Stimulated activated CD8-positive, alpha-beta memory T cell treated with anti-CD3 and anti-CD28 coated beads, Interleukin-12 subunit alpha, Interleukin-12 subunit beta, amount 100 ng/mL, for 24 hours (primary cell): Measurements from ENCODE around the gene ZNF593OS.

Experiments
- DNase-seq: peaks from one replicate; pipeline ENCODE4 v3.0.0-alpha.2; 2020; ENCODE audit errors: extremely low read depth

ZNF593OS gene

DNA sequence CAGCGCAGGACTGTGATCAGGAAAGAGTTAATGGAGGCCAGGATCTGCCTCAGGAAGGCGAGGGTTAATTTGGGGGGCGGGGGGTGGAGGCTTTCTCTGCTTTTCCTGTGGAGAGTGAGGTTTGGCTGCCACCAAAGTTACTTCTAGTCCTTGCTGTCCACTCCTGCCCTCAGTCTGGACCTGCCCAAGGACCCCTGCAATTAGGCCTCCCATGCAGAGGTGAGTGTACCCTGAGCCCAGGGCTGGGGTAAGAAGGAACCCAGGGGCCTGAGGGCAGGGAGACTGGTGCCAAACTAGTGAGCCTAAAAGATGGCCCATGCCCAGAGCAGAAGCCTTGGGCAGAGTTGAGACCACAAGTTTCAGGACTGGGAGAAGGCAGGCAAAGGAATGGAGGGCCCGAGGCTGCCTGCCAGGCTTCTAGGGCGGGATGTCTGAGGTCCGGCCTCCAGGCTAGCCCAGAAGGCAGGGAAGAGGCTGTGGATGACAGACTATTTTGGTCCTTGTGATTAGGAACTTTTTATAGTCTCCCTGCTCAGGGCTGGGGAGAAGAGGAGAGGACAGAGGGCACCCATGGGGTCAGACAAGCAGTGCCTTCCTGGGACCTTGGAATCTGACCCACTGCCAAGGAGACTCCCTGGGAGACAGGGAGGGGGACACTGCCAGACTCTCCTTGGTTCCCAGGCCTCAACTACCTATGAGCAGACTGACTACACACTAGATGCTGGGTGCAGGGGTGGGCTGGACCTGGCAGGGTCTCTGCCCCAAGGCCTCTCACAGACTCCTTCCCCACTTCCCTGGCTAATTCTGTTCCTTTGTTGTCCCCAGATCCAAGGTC is 12.5 kb downstream of the ZNF593OS start, which contains the start of gene FAM110D:
Gene FAM110D, plus strand, starts transcription at position 172 of the 835 bp plus-strand sequence. CDS start 2,213 bp downstream, outside the sequence.
- DNase-seq = no peak

DNA sequence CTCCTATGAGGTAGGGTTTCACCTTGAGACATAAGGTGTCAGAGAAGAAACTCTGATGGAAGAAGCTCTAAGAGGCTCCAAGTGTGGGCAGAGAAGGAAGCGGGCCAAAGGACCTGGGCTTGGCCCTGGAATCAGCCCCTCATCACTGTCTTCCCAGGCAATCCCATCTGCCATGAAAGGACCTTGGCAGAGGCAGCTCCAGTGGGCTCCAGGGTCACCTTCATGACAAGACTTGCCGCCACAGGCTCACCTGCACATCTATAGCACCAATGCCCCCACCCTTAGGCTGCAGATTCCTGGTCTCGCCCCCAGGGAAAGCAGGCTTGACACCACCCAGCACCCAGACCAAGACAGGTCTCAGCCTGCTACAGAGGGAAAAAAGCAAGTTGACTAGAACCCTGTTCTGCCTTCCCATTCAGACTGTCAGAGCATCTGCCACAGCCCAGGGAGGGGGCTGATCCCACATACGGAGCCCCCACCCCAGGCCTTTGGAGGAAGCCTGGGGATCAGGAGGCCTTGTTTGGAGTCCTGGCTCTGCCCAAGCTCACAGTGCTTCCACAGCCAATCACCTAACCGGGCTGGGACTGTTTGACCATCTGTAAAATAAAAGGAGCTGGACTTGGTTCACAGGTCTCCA is 13.2 kb downstream of the ZNF593OS start:
- no peak for DNase-seq

GRCh38 chr1:26156285-26157038 is 15.2 kb downstream of the ZNF593OS start:
- DNase-seq = no peak

DNA sequence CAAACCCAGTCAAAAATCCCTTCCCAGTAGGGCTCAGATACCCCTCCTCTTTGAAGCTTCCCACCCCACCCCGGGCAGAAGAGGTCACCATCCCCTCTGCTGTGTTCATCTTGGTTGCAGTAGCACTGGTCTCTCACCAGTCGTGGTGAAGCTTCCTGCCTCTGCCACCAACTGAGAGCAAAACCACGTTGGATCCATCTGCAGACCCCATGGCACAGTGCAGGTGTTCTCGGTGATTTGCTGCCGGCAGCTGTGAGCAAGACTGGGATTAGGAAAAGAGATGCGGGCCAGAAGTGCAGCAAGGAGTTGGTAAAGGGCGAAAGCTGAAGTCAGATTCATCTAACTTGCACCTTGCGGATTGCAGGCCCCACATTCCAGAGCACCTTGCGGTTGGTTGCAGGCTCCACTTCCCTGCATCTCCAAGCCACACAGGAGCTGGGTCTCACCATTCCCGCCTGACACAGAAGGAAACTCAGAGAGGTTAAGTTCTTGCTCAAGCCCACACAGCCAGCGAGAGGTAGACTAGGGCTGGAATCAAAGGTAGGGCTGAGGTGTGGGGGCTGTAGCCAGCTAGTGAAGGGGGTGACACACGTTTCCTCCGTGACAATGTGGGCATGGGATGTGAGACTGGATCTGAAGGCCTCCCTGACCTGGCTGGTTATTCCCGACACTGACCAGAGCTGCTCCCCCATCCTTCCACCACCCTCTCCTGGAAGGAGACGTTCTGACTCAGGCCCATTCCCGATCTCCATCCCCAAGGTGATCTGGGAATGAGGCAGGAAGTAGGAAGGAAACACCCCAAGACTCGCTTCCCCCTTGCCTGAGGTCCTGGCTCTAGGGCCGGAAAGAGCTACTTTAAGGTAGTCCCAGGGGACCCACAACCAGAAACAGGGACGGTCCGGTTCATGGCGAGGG is 16.0 kb downstream of the ZNF593OS start:
- DNase-seq = no peak

DNA sequence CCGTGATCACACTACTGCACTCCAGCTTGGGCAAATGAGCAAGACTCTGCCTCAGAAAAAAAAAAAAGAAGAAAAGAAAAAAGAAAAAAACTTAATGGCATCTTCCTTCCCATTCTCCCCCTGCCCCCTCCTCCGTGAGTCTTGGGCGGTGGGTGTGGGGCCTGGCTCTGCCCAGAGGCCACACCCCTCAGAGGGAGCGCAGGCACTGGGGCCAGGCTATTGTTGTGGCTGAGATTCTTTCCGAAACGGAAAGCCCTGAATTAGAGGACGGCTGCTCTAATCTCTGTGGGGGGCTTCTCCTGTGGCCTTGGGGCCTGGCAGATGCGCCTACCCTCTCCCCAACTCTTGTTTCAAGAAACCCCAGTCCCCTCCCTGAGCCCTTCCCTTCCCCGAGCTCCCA is 16.9 kb downstream of the ZNF593OS start:
- DNase-seq = no peak

DNA sequence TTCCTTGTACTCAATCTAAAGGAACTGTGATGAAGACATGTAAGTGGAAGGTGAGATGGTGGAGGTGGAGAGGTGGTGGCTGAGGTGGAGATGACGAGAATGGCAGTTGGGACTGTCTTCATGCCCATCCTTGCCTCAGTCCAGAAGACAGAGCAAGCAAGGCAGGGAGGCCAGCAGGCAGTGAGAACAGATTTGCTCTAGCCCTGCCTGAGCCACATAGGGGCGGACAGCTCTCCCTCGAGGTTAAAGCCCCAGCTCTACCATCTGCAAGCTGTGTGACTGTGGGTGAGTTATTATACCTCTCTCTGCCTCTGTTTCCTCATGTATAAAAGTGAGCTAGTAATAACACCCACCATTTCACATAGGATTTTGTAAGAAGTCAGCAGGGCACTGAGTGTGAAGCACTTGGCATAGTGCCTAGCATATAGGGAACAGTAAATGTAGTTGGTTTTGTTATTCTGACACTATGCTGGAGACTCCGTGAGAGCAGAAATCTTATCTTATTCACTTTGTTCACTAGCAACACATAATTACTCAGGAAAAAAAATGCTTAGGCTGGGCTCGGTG is 17.6 kb downstream of the ZNF593OS start:
- no peak for DNase-seq

DNA sequence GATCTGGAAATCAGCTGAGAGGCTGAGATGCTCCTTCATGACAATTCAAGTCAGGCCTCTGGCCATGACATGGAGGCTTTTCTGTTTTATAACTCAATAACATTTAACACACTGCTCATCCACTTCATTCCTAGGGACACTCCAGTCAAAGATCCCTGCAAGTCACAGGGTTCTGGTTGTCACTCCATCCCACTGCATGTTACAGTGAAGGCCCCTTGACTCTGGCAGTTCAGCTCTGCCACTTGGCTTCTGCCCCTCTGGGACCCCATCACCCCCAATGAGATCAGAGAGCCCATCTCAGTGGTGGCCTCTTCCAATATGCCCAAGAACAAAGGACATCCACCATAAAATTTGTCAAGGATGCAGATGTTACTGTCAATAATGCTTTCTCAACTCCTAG is 22.7 kb downstream of the ZNF593OS start:
- DNase-seq = no peak

DNA sequence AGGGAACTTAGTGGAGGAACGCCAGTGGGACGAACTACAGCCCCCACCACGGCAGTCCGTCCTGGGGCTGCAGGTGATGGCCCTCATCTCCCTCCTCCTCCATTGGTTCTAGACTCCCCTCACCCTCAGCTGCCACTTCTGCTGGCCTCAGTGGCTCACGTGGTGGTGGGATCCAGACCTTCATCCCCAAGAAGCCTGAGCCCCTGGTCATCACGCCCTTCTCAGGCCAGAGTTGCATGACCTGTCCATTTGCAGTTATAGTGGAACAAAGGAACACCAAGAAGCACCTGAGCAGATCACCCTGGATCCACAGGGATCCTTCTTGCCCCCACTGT is 25.7 kb downstream of the ZNF593OS start:
- DNase-seq = no peak

- peak; percentile 30 for DNase-seq
Measured at GRCh38 chr1:26145041-26145959, 26.3 kb downstream of the ZNF593OS start.

DNA sequence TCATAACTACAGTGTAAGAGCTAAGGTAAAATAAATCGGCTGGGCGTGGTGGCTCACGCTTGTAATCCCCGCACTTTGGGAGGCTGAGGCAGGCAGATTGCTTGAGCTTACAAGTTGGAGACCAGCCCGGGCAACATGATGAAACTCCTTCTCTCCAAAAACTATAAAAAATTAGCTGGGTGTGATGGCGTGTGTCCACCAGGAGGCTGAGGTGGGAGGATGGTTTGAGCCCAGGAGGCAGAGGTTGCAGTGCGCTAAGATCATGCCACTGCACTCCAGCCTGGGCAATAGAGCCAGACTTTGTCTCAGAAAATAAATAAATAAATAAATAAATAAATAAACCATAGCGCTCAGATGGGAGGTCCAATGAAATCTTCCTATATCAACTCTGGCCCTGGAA is 29.5 kb downstream of the ZNF593OS start:
- no peak for DNase-seq

DNA sequence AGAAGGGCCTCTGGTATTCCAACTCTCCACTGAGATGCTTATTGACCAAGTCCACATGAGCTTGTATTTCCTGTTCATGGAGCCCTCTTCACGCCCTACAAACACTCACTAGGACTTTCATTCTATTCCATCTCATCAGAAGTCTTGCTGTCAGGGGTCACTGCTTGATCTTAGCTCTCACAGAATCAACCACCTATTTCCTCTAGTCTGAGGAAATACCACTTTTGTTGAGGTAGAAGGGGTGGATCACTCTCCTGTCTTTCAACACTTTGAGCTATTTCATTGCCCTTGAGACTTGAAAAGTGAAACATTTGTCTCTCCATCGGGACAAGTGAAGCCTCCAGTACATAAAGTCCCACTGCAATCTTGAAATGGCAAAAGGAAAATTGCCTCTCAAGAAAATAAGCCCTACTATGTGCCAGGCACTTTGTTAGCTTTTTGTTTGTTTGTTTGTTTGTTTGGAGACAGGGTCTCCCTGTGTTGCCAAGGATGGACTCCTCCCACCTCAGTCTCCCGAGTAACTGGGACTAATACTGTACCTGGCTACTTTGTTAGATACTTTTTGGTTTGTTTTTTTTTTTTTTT is 32.6 kb downstream of the ZNF593OS start:
- no peak for DNase-seq

DNA sequence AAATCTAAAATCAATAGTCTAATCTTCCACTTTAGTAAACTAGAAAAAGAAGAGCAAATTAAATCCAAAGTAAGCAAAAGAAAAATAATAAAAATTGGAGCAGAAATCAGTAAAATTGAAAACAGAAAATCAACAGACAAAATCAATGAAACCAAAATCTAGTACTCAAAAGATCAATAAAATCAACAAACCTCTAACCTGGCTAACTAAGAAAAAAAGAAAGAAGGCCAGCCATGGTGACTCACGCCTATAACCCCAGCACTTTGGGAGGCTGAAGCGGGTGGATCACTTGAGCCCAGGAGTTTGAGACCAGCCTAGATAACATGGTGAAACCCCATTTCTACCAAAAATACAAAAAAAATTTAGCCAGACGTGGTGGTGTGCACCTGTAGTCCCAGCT is 37.2 kb downstream of the ZNF593OS start:
- DNase-seq = no peak

DNA sequence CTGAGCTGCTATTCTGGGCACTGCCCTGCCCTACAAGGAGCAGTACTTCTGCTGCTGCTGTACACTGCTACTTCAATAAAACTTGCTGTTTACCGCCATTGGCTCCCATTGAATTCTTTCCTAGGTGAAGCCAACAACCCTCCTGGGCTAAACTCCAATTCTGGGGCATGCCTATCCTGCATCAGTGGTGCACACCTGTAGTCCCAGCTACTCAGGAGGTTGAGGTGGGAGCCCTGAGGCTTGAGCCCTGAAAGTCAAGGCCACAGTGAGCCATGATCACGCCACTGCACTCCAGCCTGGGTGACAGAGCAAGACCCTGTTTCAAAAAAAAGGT is 38.8 kb downstream of the ZNF593OS start:
- DNase-seq = no peak

- DNase-seq = no peak
Measured at GRCh38 chr1:26132128-26132833, 39.4 kb downstream of the ZNF593OS start.

DNA sequence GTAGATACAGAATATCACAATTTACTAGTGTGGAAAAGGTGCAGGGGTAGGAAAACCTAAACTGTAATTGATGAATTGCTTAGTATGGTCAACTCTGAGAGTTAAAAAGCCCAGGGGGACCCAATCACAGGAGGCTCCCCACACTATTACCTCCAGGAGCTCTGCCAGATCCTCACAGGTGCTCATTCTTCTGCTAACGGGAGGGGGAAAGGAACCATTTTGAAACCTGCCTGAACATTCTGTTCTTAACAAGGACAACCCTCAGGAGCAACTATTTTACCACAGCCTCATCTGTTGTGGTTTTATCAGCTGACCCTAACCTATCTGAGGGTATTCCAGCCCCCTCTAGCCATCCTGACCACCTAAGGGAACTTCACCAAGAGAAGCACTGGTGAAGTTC is 40.9 kb downstream of the ZNF593OS start:
- no peak for DNase-seq

DNA sequence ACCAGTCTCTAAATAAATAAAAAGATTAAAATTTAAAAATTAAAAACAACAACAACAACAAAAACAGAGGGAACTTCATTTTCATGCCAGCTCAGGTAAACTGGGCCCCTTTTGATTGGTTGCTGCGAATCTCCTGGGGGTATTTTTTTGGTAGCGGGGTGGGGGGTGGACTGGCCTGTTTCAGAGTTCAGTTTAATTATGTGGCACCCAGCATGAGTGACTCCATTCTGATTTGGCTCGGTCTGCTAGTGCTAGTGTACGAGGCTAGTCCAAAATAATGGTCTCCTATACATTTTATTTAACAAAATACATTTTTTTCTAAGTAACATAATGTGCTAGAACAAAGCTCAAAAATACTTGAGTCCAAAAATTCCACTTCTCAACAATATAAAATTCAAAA is 41.9 kb downstream of the ZNF593OS start:
- no peak for DNase-seq

GRCh38 chr1:26127235-26128163 is 44.1 kb downstream of the ZNF593OS start:
- no peak for DNase-seq
